ENCODE data around the gene KRT81.

- TF ChIP-seq POLR2A (IDR thresholded peaks at IDR 0.05) = no peak
- TF ChIP-seq, protein P1, sequence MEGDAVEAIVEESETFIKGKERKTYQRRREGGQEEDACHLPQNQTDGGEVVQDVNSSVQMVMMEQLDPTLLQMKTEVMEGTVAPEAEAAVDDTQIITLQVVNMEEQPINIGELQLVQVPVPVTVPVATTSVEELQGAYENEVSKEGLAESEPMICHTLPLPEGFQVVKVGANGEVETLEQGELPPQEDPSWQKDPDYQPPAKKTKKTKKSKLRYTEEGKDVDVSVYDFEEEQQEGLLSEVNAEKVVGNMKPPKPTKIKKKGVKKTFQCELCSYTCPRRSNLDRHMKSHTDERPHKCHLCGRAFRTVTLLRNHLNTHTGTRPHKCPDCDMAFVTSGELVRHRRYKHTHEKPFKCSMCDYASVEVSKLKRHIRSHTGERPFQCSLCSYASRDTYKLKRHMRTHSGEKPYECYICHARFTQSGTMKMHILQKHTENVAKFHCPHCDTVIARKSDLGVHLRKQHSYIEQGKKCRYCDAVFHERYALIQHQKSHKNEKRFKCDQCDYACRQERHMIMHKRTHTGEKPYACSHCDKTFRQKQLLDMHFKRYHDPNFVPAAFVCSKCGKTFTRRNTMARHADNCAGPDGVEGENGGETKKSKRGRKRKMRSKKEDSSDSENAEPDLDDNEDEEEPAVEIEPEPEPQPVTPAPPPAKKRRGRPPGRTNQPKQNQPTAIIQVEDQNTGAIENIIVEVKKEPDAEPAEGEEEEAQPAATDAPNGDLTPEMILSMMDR (IDR thresholded peaks at IDR 0.05) = no peak
Observed at GRCh38 chr12:52242442-52243258, 48.7 kb downstream of the KRT81 start.

All from Peyer's patch (tissue), 4 donors.